ENCODE results near the gene ERP29. TPM values are rescaled to one million over a fixed set of nuclear protein-coding genes. Genes with fewer than 3 reads are reported as not detected.
"Not testable (repeated sequence)": the region's sequence is repeated elsewhere in the genome, so short reads cannot be mapped to it uniquely, and the experiment has no call there.

The ERP29 gene
- total and polyA plus RNA-seq, 7 donors = 43.0 to 217 (median 68.0) TPM

- Histone ChIP-seq H3K9me3 (no peaks in the 10 kb centered on the region), H3K4me3 (no peak overlapping the region)
- 45 to 77% methylated on average over 6 of the region's 6 CpGs for WGBS, 2 donors
These were observed 7.5 kb upstream of the ERP29 start for GRCh38 chr12:112005419-112006395.

GRCh38 chr12:112007945-112008344 is 5.3 kb upstream of the ERP29 start:
- H3K27ac ChIP-seq = no peak overlapping the region
- WGBS, 2 donors = 51 to 81% methylated on average over 9 of the region's 9 CpGs
- TF ChIP-seq CTCF (IDR thresholded peaks at IDR 0.05) (no peak), POLR2AphosphoS5 (IDR thresholded peaks at IDR 0.05) (no peak), EP300 (IDR thresholded peaks at IDR 0.05) (no peak), POLR2A (IDR thresholded peaks at IDR 0.05) (no peak)
- H3K27me3 ChIP-seq = no peaks in the 10 kb centered on the region
- H3K9me3 ChIP-seq = no peaks in the 10 kb centered on the region
- H3K36me3 ChIP-seq = no peaks in the 10 kb centered on the region
- no peak for DNase-seq
- peaks cover 0 to 30% (median 19%) of the 10 kb centered on the region in 4 donors for H3K4me1 ChIP-seq
- H3K4me3 ChIP-seq = no peak overlapping the region
- intact Hi-C loops (cut with DNase I) = no loop called here

More at GRCh38 chr12:112005419-112006395, 7.5 kb upstream of the ERP29 start:
- DNase-seq = no peak
- H3K36me3 ChIP-seq = peaks cover 0 to 5% (median 0%) of the 10 kb centered on the region in 4 donors
- no peaks in the 10 kb centered on the region for H3K27me3 ChIP-seq
- intact Hi-C loops (cut with DNase I) = no loop called here
- peaks cover 0 to 10% (median 4%) of the 10 kb centered on the region in 4 donors for H3K4me1 ChIP-seq
- no peak overlapping the region for H3K27ac ChIP-seq
- no peak for TF ChIP-seq POLR2A (IDR thresholded peaks at IDR 0.05)
- no peak for TF ChIP-seq CTCF (IDR thresholded peaks at IDR 0.05)
- TF ChIP-seq EP300 (IDR thresholded peaks at IDR 0.05) = no peak
- TF ChIP-seq POLR2AphosphoS5 (IDR thresholded peaks at IDR 0.05) = no peak

- Histone ChIP-seq H3K27ac (no peak overlapping the region), H3K4me1 (peaks cover 0 to 31% (median 19%) of the 10 kb centered on the region in 4 donors), H3K36me3 (no peaks in the 10 kb centered on the region), H3K9me3 (no peaks in the 10 kb centered on the region), H3K27me3 (no peaks in the 10 kb centered on the region), H3K4me3 (no peak overlapping the region)
- intact Hi-C loops (cut with DNase I) = no loop called here
- DNase-seq = no peak
- TF ChIP-seq POLR2AphosphoS5 (IDR thresholded peaks at IDR 0.05) = no peak
- TF ChIP-seq CTCF (IDR thresholded peaks at IDR 0.05) = no peak
- no peak for TF ChIP-seq EP300 (IDR thresholded peaks at IDR 0.05)
- no peak for TF ChIP-seq POLR2A (IDR thresholded peaks at IDR 0.05)
- WGBS, 2 donors = 22 to 58% methylated on average over 3 of the region's 3 CpGs
These were observed 4.3 kb upstream of the ERP29 start for GRCh38 chr12:112008918-112009317.

- DNase-seq; H3K27me3 ChIP-seq; H3K36me3 ChIP-seq; H3K4me3 ChIP-seq; H3K9me3 ChIP-seq; intact Hi-C loops (cut with DNase I); H3K27ac ChIP-seq: not testable (repeated sequence)
- peaks cover 0 to 38% (median 24%) of the 10 kb centered on the region in 4 donors for H3K4me1 ChIP-seq
- 64 to 77% methylated on average over 3 of the region's 3 CpGs for WGBS, 2 donors
These were observed 3.6 kb upstream of the ERP29 start for GRCh38 chr12:112009596-112009995.
